SK-N-SH (cell line): Measurements from ENCODE around the gene SLC22A15.

Source experiments
- CTCF ChIP-seq: fragments of 200-600 bp; sonication (generic); IDR thresholded peaks from 2 replicates; pipeline ENCODE4 v1.6.1; 2017; ENCODE audit warnings: antibody characterized with exemption, mild to moderate bottlenecking, moderate library complexity
- GABPA ChIP-seq: IDR thresholded peaks from 2 replicates; pipeline ENCODE4 v1.4.0; 2012; ENCODE audit warnings: low read depth, mild to moderate bottlenecking
- JUND ChIP-seq: IDR thresholded peaks from 2 replicates; pipeline ENCODE4 v1.4.0; 2012
- NRF1 ChIP-seq: IDR thresholded peaks from 2 replicates; pipeline ENCODE4 v1.6.1; 2012; ENCODE audit warnings: low read depth, mild to moderate bottlenecking, low read length
- RCOR1 ChIP-seq: fragments of 150-350 bp; IDR thresholded peaks from 2 replicates; pipeline ENCODE4 v1.6.1; 2017; ENCODE audit warnings: antibody characterized with exemption, low read length
- TEAD4 ChIP-seq: IDR thresholded peaks from 2 replicates; pipeline ENCODE4 v1.4.0; 2012; ENCODE audit warnings: mild to moderate bottlenecking, borderline replicate concordance; ENCODE audit not compliant: insufficient read depth

- no peak for TF ChIP-seq TEAD4
- TF ChIP-seq JUND: no peak
- no peak for TF ChIP-seq CTCF
- TF ChIP-seq GABPA: no peak
- TF ChIP-seq NRF1: no peak
- no peak for TF ChIP-seq RCOR1
These were observed 3.8 kb downstream of the SLC22A15 start for GRCh38 chr1:115980156-115980555.
